Panc1 (cell line): Measurements from ENCODE around the gene PDGFA. TPM values are rescaled to one million over a fixed set of nuclear protein-coding genes. Genes with fewer than 3 reads are reported as not detected.

ENCODE experiments used
- ATAC-seq: fragments of 200-7000 bp; cut with Tn5 transposase; 2 replicates; pipeline ENCODE4 v1.9.1; 2020; ENCODE audit warnings: mild to moderate bottlenecking, moderate library complexity
- BruUV-seq: library from RNA; stranded (reverse); fragments of 400-500 nt; replicated peaks from 2 replicates; lab custom pipeline; 2021; lab: Mats Ljungman, UMichigan
- CTCF ChIA-PET: fragments of 300-600 bp; sonication (Branson Sonifier 250); formaldehyde crosslinking; loops from one replicate; lab custom pipeline; 2022; ENCODE audit warnings: antibody characterized with exemption; lab: Charles Lee
- POLR2A ChIA-PET: fragments of 300-600 bp; sonication (Branson Sonifier 250); formaldehyde crosslinking; loops from one replicate; lab custom pipeline; 2022; ENCODE audit warnings: antibody characterized with exemption; lab: Charles Lee
- DNase-seq: peaks from one replicate; pipeline ENCODE4 v3.0.0-alpha.2; 2010; ENCODE audit warnings: low read depth, low spot score
- H3K27ac ChIP-seq: 2 replicates; pipeline ENCODE4 v1.5.1; 2011; ENCODE audit warnings: mild to moderate bottlenecking, low read length, inconsistent platforms
- H3K27me3 ChIP-seq: fragments of 200-500 bp; sonication (Bioruptor generic); 2 replicates; pipeline ENCODE4 v1.6.0; 2014; ENCODE audit warnings: low read length, inconsistent platforms; ENCODE audit not compliant: control insufficient read depth, insufficient read depth
- H3K36me3 ChIP-seq: fragments of 200-500 bp; sonication (Bioruptor generic); 2 replicates; pipeline ENCODE4 v1.5.1; 2014; ENCODE audit warnings: inconsistent platforms, mild to moderate bottlenecking, low read length, moderate library complexity; ENCODE audit not compliant: control insufficient read depth, insufficient read depth
- H3K4me1 ChIP-seq: 2 replicates; pipeline ENCODE4 v1.5.1; 2011; ENCODE audit warnings: inconsistent platforms, mild to moderate bottlenecking, low read length, moderate library complexity; ENCODE audit not compliant: control insufficient read depth, insufficient read depth
- H3K4me3 ChIP-seq, 2 experiments: 2 replicates each; pipeline ENCODE4 v1.5.1; 2011 to 2012; ENCODE audit warnings: low read depth in 2 of 2, low read length in 2 of 2, mild to moderate bottlenecking in 2 of 2, inconsistent platforms in 1 of 2, moderate library complexity in 1 of 2
- H3K9me3 ChIP-seq: fragments of 200-500 bp; sonication (Bioruptor generic); 2 replicates; pipeline ENCODE4 v1.5.1; 2014; ENCODE audit warnings: low read depth, mild to moderate bottlenecking, inconsistent platforms, low read length, moderate library complexity; ENCODE audit not compliant: control insufficient read depth, insufficient read depth
- POLR2AphosphoS5 ChIP-seq: IDR thresholded peaks from 2 replicates; pipeline ENCODE4 v1.6.1; 2012; ENCODE audit warnings: mild to moderate bottlenecking, low read depth, low read length, moderate library complexity
- REST ChIP-seq, 2 experiments: IDR thresholded peaks; 2 replicates each; pipeline ENCODE4 v1.6.1; 2011 to 2012; ENCODE audit warnings: low read depth in 2 of 2, control low read depth in 1 of 2, low read length in 1 of 2, mild to moderate bottlenecking in 1 of 2, moderate library complexity in 1 of 2; ENCODE audit not compliant: insufficient read depth in 1 of 2
- SIN3A ChIP-seq: IDR thresholded peaks from 2 replicates; pipeline ENCODE4 v1.6.1; 2012; ENCODE audit warnings: low read depth, mild to moderate bottlenecking, low read length, moderate library complexity, borderline replicate concordance; ENCODE audit not compliant: insufficient read depth
- TCF7L2 ChIP-seq: IDR thresholded peaks from 2 replicates; pipeline ENCODE4 v1.6.1; 2011; ENCODE audit warnings: mild to moderate bottlenecking, low read depth, low read length, inconsistent platforms
- in situ Hi-C: cut with HindIII; loops from 2 replicates; pipeline ENCODE4 v1.10.0; 2016; ENCODE audit warnings: low sequenced_read_pairs, low pct_unique_long_range_greater_than_20kb
- intact Hi-C: fragments of 100-400 bp; cut with micrococcal nuclease; formaldehyde crosslinking; loops from one replicate; pipeline ENCODE4 v1.10.0; 2022; ENCODE audit not compliant: unreplicated experiment
- total RNA-seq: library from RNA; stranded (reverse); gene quantifications from one replicate; pipeline ENCODE4 v1.2.1, GENCODE V29; 2021; ENCODE audit not compliant: unreplicated experiment
- TF ChIP-seq, protein P1 (sequence below): fragments of 450-650 bp; IDR thresholded peaks from 2 replicates; pipeline ENCODE4 v1.5.1; 2017; ENCODE audit warnings: mild to moderate bottlenecking

The PDGFA gene
- total RNA-seq, 1 experiment from 2014 or later, result 18.5 TPM

GRCh38 chr7:499853-500485, 19.7 kb downstream of the PDGFA start:
- Histone ChIP-seq H3K4me3 (no peak overlapping the region), H3K27me3 (no peaks in the 10 kb centered on the region), H3K36me3 (no peaks in the 10 kb centered on the region), H3K9me3 (no peaks in the 10 kb centered on the region), H3K27ac (no peak overlapping the region), H3K4me1 (no peaks in the 10 kb centered on the region; the same call in 1 of the 2 replicates)
- DNase-seq, result no peak
- CTCF ChIA-PET, result no interaction called here
- ATAC-seq, result no peak
- in situ Hi-C loops (loop anchor here (10.0 kb wide), 1 partner anchor 165 kb away; no protein-coding TSS in a partner anchor), intact Hi-C loops (no loop called here)
- POLR2A ChIA-PET, result no interaction called here
- TF ChIP-seq POLR2AphosphoS5 (no peak), TCF7L2 (no peak), SIN3A (no peak), REST (IDR thresholded peaks at IDR 0.05; ENCODE audit: insufficient read depth in 1 of 2, low read depth in 2 of 2, low read length in 1 of 2) (no peak)
- TF ChIP-seq, protein P1, sequence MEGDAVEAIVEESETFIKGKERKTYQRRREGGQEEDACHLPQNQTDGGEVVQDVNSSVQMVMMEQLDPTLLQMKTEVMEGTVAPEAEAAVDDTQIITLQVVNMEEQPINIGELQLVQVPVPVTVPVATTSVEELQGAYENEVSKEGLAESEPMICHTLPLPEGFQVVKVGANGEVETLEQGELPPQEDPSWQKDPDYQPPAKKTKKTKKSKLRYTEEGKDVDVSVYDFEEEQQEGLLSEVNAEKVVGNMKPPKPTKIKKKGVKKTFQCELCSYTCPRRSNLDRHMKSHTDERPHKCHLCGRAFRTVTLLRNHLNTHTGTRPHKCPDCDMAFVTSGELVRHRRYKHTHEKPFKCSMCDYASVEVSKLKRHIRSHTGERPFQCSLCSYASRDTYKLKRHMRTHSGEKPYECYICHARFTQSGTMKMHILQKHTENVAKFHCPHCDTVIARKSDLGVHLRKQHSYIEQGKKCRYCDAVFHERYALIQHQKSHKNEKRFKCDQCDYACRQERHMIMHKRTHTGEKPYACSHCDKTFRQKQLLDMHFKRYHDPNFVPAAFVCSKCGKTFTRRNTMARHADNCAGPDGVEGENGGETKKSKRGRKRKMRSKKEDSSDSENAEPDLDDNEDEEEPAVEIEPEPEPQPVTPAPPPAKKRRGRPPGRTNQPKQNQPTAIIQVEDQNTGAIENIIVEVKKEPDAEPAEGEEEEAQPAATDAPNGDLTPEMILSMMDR, result no peak
- BruUV-seq, result no TSS peak

GRCh38 chr7:498678-499641, 20.7 kb downstream of the PDGFA start:
- in situ Hi-C loops, result loop anchor here (10.0 kb wide), 1 partner anchor 164 kb away; no protein-coding TSS in a partner anchor
- DNase-seq (no peak), ATAC-seq (no peak)
- no TSS peak for BruUV-seq
- Histone ChIP-seq H3K4me1 (no peaks in the 10 kb centered on the region; the same call in 1 of the 2 replicates), H3K4me3 (no peak overlapping the region), H3K27me3 (no peaks in the 10 kb centered on the region), H3K9me3 (no peaks in the 10 kb centered on the region), H3K36me3 (no peaks in the 10 kb centered on the region), H3K27ac (no peak overlapping the region)
- ChIA-PET CTCF (no interaction called here), POLR2A (no interaction called here)
- TF ChIP-seq, protein P1, result no peak
- no peak for TF ChIP-seq SIN3A
- TF ChIP-seq REST (IDR thresholded peaks at IDR 0.05; ENCODE audit: insufficient read depth in 1 of 2, low read depth in 2 of 2, low read length in 1 of 2), result no peak
- no peak for TF ChIP-seq POLR2AphosphoS5
- TF ChIP-seq TCF7L2, result no peak
- intact Hi-C loops, result no loop called here
